HEK293 (cell line): ENCODE results near the gene GNAQ.
A peak's percentile ranks its signal among the peaks of the same experiment; 100 is the strongest.

ENCODE experiments used
- CTCF ChIA-PET: fragments of 350-600 bp; formaldehyde crosslinking; extraction: SDS; loops from one replicate; lab custom pipeline; 2021; ENCODE audit warnings: antibody characterized with exemption; lab: Yijun Ruan, JAX
- POLR2A ChIA-PET: fragments of 300-600 bp; formaldehyde crosslinking; extraction: SDS; loops from one replicate; lab custom pipeline; 2020; ENCODE audit warnings: antibody characterized with exemption, inconsistent platforms; lab: Yijun Ruan, JAX
- H3K27ac ChIP-seq: fragments of 200-500 bp; sonication (Bioruptor generic); 2 replicates; pipeline ENCODE4 v1.5.1; 2014; ENCODE audit warnings: low read depth, low read length, control low read depth, inconsistent platforms; ENCODE audit errors: extremely low read depth
- H3K36me3 ChIP-seq, 2 experiments: fragments of 200-500 bp in 1 of 2; sonication (Bioruptor generic) in 1 of 2; 1 replicate in 1 of 2; 2 replicates in 1 of 2; pipeline ENCODE4 v1.5.1; 2014 to 2017; ENCODE audit warnings: inconsistent platforms in 2 of 2, low read length in 2 of 2; ENCODE audit not compliant: control insufficient read depth in 2 of 2, insufficient read depth in 1 of 2
- H3K4me1 ChIP-seq: fragments of 200-500 bp; sonication (Bioruptor generic); 2 replicates; pipeline ENCODE4 v1.5.1; 2014; ENCODE audit warnings: mild to moderate bottlenecking, low read length, inconsistent platforms; ENCODE audit not compliant: control insufficient read depth, insufficient read depth
- H3K4me3 ChIP-seq: 2 replicates; pipeline ENCODE4 v1.5.1; 2011; ENCODE audit warnings: low read depth, mild to moderate bottlenecking, control low read depth, low read length, moderate library complexity
- H3K9me3 ChIP-seq: fragments of 200-500 bp; sonication (Bioruptor generic); 2 replicates; pipeline ENCODE4 v1.5.1; 2014; ENCODE audit warnings: low read depth, low read length, inconsistent platforms; ENCODE audit not compliant: control insufficient read depth, insufficient read depth
- ATF2 ChIP-seq: fragments of 450-650 bp; formaldehyde crosslinking; IDR thresholded peaks from 2 replicates; pipeline ENCODE4 v1.5.1; 2016; ENCODE audit warnings: missing biosample characterization, missing genetic modification characterization, low read depth
- GLIS1 ChIP-seq: fragments of 450-650 bp; formaldehyde crosslinking; IDR thresholded peaks from 2 replicates; pipeline ENCODE4 v1.5.1; 2016; ENCODE audit warnings: missing biosample characterization, missing genetic modification characterization
- KLF17 ChIP-seq: fragments of 450-650 bp; formaldehyde crosslinking; IDR thresholded peaks from 2 replicates; pipeline ENCODE4 v1.5.1; 2016; ENCODE audit warnings: missing biosample characterization, missing genetic modification characterization
- PRDM6 ChIP-seq: fragments of 450-650 bp; formaldehyde crosslinking; IDR thresholded peaks from 2 replicates; pipeline ENCODE4 v1.5.1; 2017; ENCODE audit warnings: missing biosample characterization, missing genetic modification characterization
- SP7 ChIP-seq: fragments of 450-650 bp; formaldehyde crosslinking; IDR thresholded peaks from 2 replicates; pipeline ENCODE4 v1.5.1; 2016; ENCODE audit warnings: missing biosample characterization, missing genetic modification characterization
- WT1 ChIP-seq: fragments of 450-650 bp; formaldehyde crosslinking; IDR thresholded peaks from 2 replicates; pipeline ENCODE4 v1.5.1; 2016; ENCODE audit warnings: missing biosample characterization, missing genetic modification characterization
- ZNF449 ChIP-seq: fragments of 450-650 bp; formaldehyde crosslinking; IDR thresholded peaks from 2 replicates; pipeline ENCODE4 v1.5.1; 2017; ENCODE audit warnings: missing biosample characterization, mild to moderate bottlenecking, missing genetic modification characterization, moderate library complexity
- ZNF660 ChIP-seq: fragments of 450-650 bp; IDR thresholded peaks from 2 replicates; pipeline ENCODE4 v1.5.1; 2018; ENCODE audit warnings: missing biosample characterization, mild to moderate bottlenecking, missing genetic modification characterization

GNAQ gene

GRCh38 chr9:77980622-77981021 lies 51.0 kb downstream of the GNAQ start:
- Histone ChIP-seq H3K27ac (no peak overlapping the region), H3K36me3 (no peaks in the 10 kb centered on the region)
- ChIA-PET POLR2A (no interaction called here), CTCF (interaction anchor here (0.7 to 7.6 kb wide), 7 partner anchors 13 to 524 kb away, joined by 3 to 94 read pairs (median 4); partner anchors contain the start of gene GNAQ)
- TF ChIP-seq ZNF449 (tag by site-specific recombination): no peak
- peak; percentile 75 for TF ChIP-seq ATF2
- TF ChIP-seq PRDM6 (tag by site-specific recombination): peak; percentile 54
- TF ChIP-seq, all 188 proteins: peak for 2
- H3K4me1 ChIP-seq: peaks cover 8% of the 10 kb centered on the region
- no peaks in the 10 kb centered on the region for H3K9me3 ChIP-seq
- H3K4me3 ChIP-seq: no peak overlapping the region

- ChIA-PET CTCF (interaction anchor here (0.5 to 7.6 kb wide), 11 partner anchors 9 to 261 kb away, joined by 3 to 94 read pairs (median 6); partner anchors contain the start of gene GNAQ), POLR2A (interaction anchor here (1.5 to 1.7 kb wide), 2 partner anchors 54 to 57 kb away, joined by 9 to 10 read pairs; no protein-coding TSS in a partner anchor)
These were observed 53.4 kb downstream of the GNAQ start for GRCh38 chr9:77978086-77978781.

More at GRCh38 chr9:77978086-77978781, 53.4 kb downstream of the GNAQ start:
- peak; percentile 63 for TF ChIP-seq PRDM6 (tag by site-specific recombination)
- no peak for TF ChIP-seq ZNF449 (tag by site-specific recombination)
- TF ChIP-seq WT1 (tag by site-specific recombination): peak; percentile 99
- peak; percentile 94 for TF ChIP-seq KLF17 (tag by site-specific recombination)
- TF ChIP-seq ZNF660: no peak
- peak; percentile 10; the same call in 1 of the 2 replicates for TF ChIP-seq GLIS1 (tag by site-specific recombination)
- TF ChIP-seq SP7 (tag by site-specific recombination): peak; percentile 82
- H3K4me3 ChIP-seq: no peak overlapping the region
- no peaks in the 10 kb centered on the region for H3K9me3 ChIP-seq
- H3K36me3 ChIP-seq: no peaks in the 10 kb centered on the region
- no peak overlapping the region for H3K27ac ChIP-seq
- peaks cover 12% of the 10 kb centered on the region for H3K4me1 ChIP-seq
